COR-L47 (cell line): ENCODE measurements around the gene MRPL52.
"Not testable (repeated sequence)": the region's sequence is repeated elsewhere in the genome, so short reads cannot be mapped to it uniquely, and the experiment has no call there.

Source experiments
- DNase-seq: peaks from one replicate; lab custom pipeline; 2025; lab: John Stamatoyannopoulos, UW

The MRPL52 gene

DNA sequence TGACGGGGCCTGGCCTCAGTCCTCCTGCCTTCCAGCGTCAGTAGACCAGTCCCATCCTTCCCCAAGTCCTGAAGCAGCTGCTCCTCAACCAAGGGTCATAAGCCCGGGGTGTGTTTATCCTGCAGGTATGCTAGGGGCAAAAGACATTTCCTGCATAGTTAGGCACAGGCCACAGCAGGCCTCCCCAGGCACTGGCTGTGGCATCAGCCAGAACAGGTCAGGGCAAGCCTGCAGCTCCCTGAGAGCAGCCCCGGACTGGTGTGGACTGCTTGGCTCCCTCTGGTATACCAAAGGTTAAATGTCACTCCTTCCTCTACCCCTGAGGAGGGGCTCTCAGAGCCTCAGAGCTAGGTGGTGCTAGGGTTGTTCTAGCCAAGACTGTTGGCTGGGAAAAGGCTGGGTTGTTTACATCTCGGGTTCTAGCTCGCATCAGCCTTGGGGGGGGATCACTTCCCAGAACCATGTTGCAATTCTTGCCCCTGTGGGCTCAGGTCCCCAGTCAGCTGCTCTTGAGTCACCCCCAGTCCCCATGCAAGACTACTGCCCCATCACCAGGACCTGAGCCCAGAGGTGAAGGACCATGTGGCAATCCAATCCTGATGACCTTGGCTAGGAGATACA, 9.6 kb downstream of the MRPL52 start:
- DNase-seq: no peak

DNA sequence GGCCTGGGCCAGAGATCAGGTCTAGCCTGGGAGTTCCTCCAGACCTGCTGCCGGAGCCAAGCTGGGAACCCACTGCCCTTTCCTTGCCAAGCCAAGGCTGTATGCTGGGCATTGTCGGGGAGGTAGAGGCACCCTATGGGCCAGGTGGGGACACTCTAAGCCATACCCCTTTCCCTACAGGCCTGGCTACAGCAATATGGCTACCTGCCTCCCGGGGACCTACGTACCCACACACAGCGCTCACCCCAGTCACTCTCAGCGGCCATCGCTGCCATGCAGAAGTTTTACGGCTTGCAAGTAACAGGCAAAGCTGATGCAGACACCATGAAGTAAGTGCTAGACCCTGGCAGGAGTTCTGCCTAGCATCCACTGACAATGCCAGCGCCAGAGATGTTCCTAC, 11.6 kb downstream of the MRPL52 start:
- DNase-seq: no peak

DNA sequence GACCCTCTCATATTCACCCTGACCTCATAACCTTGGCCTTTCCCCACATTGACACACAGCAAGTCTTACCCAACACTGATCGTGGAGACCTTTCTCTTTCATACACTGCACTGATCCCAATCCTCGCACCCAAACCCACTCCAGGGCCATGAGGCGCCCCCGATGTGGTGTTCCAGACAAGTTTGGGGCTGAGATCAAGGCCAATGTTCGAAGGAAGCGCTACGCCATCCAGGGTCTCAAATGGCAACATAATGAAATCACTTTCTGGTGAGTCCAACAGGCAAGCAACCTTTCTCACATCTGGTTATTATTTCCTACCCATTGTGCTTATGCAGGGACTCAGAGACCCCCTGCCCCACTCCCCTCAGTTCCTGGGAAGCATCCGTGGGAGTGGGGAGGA, 12.1 kb downstream of the MRPL52 start:
- DNase-seq: no peak

DNA sequence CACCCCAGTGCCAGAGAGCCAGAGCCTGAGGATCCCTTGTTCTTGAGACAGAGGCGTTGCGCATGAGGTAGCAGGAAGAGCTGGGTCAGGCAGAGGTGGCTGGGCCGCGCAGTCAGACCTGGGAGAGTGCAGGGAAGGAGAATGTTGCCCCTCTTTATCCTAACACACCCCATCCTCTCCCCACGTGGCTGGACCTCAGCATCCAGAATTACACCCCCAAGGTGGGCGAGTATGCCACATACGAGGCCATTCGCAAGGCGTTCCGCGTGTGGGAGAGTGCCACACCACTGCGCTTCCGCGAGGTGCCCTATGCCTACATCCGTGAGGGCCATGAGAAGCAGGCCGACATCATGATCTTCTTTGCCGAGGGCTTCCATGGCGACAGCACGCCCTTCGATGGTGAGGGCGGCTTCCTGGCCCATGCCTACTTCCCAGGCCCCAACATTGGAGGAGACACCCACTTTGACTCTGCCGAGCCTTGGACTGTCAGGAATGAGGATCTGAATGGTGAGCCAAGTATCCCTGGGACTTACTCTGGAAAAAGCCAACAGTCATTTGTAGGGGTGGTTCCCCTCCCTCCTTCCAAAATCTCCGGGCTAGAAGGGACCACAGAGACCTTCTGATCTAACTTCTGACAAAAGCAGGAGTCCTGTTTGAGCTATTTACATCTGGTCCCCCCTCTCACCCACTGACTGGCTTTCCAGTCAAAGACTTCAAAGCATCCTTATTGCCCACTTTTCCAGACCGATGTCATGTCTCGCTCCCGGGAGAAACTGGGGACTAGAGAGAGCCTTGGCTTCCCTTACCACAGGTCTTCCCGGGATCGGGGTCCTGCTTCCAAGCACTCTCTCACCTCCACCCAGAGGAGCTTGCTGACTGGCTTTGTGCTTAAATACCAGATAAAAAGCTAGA, 12.8 kb downstream of the MRPL52 start:
- no peak for DNase-seq

DNA sequence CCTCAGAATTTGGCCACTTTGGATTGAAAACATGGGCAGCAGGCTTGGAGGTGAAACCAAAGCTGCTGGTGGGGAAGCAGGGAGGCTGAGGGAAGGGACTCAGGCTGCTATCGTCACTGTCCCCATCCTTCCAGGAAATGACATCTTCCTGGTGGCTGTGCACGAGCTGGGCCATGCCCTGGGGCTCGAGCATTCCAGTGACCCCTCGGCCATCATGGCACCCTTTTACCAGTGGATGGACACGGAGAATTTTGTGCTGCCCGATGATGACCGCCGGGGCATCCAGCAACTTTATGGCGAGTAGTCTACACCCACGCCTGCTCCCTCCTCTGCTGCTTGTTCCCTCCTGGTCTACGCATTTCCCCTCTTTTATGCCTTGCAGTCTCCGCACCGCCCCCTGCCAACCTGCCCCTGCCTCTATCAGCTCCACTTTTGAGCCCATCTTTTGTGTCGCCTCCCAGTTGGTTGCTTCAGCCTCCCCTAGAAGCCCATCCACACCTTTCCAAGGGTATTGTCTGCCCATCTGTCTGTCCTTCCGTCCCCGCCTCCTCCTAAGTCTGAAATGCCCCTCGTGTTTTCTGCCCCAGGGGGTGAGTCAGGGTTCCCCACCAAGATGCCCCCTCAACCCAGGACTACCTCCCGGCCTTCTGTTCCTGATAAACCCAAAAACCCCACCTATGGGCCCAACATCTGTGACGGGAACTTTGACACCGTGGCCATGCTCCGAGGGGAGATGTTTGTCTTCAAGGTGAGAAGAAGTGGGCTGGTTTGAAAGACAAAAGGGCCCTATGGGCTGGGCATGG, 13.6 kb downstream of the MRPL52 start:
- DNase-seq: no peak

DNA sequence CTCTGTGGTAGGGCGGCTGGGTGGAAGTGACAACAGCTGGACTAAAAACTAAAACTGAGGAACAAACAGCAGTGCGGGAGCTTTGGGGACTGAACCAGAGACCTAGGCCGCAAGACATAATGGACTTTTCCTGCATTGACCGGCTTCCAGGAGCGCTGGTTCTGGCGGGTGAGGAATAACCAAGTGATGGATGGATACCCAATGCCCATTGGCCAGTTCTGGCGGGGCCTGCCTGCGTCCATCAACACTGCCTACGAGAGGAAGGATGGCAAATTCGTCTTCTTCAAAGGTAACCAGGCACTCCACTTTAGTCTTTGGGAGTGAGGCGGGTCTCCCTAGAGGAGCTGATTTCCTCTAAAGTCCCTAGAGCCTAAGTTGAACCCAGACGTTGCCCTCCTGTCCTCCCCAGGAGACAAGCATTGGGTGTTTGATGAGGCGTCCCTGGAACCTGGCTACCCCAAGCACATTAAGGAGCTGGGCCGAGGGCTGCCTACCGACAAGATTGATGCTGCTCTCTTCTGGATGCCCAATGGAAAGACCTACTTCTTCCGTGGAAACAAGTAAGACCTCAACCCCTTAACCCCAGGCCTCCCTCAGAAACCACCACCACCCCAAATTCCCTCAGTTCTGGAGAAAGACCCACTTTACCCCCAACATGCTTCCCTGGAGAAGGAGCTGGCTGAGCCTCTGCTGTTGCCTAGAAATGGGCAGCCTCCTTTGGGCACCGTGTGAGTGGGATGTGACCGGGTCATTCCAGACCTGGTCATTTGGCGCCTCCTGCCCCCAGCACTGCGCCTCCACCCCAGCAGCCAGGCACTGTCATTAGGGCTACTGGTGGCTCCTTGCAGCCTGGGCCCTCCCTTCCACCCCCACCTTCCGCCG, 14.8 kb downstream of the MRPL52 start:
- DNase-seq: no peak

DNA sequence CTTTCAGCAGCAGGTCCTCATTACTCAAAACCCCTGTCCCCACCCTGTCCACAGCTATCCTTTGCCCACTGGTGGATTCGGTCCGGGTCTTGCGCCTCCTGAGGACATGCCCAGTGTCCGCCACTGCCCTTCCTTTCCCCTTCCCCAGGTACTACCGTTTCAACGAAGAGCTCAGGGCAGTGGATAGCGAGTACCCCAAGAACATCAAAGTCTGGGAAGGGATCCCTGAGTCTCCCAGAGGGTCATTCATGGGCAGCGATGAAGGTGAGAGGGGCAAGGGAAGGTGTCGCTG, 15.4 kb downstream of the MRPL52 start:
- DNase-seq: no peak

DNA sequence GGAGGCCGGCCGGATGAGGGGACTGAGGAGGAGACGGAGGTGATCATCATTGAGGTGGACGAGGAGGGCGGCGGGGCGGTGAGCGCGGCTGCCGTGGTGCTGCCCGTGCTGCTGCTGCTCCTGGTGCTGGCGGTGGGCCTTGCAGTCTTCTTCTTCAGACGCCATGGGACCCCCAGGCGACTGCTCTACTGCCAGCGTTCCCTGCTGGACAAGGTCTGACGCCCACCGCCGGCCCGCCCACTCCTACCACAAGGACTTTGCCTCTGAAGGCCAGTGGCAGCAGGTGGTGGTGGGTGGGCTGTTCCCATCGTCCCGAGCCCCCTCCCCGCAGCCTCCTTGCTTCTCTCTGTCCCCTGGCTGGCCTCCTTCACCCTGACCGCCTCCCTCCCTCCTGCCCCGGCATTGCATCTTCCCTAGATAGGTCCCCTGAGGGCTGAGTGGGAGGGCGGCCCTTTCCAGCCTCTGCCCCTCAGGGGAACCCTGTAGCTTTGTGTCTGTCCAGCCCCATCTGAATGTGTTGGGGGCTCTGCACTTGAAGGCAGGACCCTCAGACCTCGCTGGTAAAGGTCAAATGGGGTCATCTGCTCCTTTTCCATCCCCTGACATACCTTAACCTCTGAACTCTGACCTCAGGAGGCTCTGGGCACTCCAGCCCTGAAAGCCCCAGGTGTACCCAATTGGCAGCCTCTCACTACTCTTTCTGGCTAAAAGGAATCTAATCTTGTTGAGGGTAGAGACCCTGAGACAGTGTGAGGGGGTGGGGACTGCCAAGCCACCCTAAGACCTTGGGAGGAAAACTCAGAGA, 16.3 kb downstream of the MRPL52 start:
- DNase-seq: no peak

DNA sequence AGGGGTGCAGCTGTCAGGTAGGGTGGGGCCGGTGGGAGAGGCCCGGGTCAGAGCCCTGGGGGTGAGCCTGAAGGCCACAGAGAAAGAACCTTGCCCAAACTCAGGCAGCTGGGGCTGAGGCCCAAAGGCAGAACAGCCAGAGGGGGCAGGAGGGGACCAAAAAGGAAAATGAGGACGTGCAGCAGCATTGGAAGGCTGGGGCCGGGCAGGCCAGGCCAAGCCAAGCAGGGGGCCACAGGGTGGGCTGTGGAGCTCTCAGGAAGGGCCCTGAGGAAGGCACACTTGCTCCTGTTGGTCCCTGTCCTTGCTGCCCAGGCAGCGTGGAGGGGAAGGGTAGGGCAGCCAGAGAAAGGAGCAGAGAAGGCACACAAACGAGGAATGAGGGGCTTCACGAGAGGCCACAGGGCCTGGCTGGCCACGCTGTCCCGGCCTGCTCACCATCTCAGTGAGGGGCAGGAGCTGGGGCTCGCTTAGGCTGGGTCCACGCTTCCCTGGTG, 17.2 kb downstream of the MRPL52 start:
- DNase-seq: no peak

DNA sequence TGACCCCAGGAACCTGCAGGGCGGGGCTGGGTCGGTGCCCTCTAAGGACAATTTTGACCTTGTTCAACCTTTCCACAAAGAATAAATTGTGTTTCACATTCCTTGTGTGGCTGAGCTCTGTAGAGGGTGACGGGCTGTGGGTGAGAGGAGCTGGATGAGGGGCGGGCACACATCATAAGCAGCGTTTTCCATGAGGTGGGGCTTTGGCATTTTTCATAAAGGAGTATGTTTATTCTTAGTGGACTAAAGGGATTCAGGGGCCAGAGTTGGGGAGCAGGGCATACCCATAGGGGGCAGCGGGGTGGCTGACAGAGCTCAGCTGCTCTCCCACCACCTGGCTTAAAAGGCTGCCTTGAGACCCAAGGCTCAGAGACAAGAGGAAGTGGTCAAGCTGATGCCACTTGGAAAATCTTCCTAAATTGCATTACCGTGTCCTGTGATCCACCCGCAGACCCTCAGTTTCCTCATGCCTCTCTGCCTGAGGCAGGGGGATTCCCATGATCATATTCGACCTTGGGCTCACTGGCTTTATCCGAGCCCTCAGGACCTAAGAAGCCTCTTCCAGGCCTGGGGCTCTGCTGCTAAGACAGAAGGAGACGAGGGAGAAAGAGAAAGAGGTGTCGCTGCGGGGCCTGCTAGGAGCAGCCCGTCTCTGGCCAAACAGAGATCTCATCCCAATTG, 18.1 kb downstream of the MRPL52 start:
- DNase-seq: no peak

DNA sequence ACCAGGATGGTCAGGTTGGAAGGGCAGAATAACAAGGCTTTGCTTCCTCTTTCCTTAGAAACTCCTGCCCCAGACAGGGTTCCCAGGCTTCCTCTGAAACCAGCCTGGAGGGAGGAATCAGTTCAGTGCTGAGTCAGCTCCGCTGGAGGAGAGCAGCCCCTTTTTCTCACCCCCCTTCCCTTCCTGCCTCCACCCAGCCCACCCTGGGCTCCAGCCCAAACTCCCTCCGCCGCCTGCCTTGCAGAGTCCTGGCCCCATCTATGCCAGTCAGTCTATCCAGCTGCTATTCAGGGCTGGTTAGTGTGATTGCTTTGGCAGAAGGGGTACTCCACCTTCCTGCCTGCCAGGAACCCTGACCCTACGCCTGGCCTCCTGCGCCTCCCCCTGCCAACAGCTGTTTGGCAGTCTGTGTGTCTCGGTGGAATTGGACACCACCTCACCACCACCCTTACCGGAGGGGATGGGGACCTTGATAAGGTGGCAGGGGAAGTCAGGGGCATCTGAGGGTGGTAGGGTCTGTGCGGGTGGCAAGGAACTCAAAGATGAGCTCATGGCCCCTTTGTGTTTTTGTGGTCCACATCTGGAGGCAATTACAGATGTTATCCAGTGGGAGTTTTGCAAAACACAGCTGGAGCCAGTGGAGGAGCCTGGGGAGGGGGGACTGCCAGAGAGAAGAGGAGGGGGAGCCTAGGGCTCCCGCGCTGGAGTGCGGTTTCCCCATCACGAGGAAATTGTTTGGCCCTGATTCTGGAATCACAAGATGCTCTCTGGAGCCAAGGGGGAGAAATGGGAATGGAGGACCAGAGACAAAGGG, 18.9 kb downstream of the MRPL52 start:
- DNase-seq: no peak

DNA sequence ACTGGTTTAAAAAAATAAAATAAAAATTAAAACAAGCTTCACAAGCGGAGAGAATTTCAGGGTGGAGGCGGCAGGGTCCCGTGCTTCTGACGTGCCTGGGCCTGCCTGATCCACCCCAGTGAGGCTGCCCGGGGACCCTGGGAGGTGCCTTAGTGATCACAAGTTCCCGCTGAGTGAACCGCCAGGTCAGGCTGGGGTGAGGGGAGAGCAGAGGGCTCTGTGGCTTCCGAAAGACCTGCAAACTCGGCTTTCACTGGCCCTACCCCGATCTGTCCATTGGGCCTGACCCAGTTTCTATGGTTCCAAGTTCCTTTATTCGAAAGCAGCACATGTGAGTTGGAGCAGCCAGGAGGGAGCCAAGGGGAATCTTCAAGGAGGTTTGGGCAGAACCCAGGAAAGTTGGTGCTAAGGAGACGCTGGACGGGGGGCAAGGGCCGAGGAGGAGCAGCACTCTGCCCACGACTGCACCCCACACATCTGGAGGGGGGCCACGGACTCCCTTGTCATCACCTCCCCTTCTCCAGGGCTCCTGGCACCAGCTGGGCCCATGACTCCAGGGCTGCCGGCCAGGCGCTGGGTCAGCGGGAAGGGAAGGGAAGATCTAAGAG, 19.6 kb downstream of the MRPL52 start:
- DNase-seq: no peak

DNA sequence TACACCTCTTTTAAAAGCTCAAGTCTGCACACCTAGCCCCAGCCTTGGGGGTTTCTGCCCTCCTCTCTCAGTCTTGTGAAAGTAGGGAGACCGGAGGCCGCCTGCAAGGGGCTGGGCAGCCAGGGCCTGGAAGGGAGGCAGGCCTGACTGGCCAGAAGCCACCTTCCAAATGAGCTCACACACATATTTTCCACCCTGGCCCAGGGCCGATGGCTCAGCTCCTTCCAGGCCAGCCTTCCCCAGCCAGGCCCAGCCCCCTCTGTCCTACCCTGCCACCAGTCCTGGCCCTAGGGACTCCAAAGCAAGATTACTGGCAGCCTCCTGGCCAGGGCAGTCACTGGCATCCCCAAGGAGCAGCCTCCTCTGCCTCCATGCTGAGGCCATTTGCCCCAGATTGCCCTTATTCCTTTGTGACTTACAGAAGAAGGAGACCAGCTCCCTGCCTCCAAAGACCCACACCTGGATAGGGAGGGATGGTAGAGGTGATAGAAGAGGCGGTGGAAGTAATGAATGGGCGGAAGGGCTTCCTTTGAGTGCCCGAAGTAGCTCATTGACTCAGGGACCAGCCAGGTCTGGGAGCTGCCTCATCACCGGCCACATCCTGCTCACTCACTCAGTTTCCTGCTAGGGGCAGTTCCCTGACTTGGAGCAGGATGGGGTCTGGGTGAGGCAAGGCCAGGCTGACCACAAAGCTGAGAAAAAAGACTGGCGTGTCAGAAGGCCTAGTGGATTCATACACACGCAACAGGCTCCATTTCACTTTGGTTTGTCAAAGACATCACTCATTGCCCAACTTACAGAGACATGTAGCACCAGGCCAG, 21.5 kb downstream of the MRPL52 start:
- no peak for DNase-seq

DNA sequence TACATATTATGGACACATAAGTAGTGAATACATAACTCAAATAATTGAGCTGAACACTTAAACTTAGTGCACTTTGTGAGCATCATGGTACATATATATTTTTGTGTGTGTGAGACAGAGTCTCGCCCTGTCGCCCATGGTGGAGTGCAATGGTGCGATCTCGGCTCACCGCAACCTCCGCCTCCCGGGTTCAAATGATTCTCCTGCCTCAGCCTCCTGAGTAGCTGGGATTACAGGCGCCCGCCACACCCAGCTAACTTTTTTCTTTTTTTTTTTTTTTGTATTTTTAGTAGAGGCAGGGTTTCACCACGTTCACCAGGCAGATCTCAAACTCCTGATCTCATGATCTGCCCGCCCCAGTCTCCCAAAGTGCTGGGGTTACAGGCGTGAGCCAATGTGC, 22.5 kb downstream of the MRPL52 start:
- DNase-seq: not testable (repeated sequence)

DNA sequence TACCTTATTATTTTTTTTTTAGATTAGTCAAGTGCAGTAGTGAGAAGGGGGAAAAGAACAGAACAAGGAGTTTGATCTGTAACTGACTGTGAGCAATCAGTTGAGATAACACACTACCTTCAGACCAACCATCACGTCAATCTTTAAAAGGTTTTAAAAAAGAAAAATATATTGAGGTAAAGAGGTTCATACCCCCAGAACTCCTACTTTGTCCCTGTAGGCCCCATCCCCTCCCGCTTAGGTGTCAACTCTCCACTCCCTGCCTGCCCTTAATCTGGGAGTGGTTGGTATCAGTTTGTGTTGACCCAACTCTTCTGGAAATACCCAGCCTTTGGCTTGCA, 22.9 kb downstream of the MRPL52 start:
- no peak for DNase-seq

DNA sequence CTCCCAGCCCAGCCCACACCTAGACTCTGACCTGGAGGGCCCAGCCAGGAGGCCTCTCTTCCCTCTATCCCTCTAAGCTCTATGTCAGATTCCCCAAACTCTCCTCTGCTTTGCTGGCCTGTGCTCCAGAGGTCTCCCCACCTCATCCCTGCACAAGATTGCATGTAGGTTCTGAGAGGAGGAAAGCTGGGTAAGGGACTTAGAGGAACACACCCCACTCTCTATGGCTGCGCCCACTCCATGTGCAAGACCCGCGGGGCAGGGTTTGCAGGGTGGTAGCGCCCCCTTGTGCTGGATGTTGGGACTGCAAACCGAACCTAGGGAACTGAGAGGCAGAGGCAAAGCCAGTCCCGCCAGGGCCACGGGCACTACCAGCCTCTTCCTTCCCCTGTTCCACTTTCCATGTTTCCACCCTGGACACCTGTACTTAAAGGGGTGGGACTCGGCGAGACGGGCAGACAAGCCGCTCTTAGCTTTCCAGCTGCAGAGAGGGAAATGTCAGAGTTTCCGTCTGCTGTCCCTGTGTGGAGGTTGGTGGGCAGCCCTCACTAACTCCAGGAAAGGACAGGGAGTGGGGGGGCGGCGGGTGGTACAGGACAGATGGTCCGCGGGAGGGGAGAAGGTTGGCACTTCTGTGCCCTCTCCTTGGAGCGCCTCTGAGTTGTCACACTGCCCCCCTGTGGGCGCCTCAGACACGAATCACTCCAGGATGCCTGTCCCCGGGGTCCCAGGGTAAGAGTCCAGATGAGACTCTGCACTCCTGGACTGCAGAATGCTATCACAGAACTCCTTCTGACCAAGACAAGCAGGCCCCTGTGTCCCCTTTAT, 23.5 kb downstream of the MRPL52 start:
- DNase-seq: peak; percentile 65

DNA sequence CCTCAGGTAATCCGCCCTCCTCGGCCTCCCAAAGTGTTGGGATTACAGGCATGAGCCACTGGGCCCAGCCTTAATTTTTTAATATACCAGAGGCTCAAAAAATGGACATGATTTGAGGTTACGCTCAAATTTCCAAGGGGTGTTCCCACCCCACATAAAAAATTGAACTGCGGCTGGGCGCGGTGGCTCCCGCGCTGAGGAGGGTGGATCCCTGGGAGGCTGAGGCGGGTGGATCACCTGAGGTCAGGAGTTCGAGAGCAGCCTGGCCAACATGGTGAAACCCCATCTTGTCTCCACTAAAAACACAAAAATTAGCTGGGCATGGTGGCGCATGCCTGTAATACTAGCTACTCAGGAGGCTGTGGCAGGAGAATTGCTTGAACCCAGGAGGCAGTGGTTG, 24.6 kb downstream of the MRPL52 start:
- DNase-seq: not testable (repeated sequence)
